ENCODE data around the gene ZNF497. TPM values are rescaled to one million over a fixed set of nuclear protein-coding genes. Genes with fewer than 3 reads are reported as not detected.
A peak's percentile ranks its signal among the peaks of the same experiment; 100 is the strongest.

Gene ZNF497
- total and polyA plus RNA-seq, 4 donors, result 0.60 to 4.4 (median 1.3) TPM

- TF ChIP-seq, protein P1, sequence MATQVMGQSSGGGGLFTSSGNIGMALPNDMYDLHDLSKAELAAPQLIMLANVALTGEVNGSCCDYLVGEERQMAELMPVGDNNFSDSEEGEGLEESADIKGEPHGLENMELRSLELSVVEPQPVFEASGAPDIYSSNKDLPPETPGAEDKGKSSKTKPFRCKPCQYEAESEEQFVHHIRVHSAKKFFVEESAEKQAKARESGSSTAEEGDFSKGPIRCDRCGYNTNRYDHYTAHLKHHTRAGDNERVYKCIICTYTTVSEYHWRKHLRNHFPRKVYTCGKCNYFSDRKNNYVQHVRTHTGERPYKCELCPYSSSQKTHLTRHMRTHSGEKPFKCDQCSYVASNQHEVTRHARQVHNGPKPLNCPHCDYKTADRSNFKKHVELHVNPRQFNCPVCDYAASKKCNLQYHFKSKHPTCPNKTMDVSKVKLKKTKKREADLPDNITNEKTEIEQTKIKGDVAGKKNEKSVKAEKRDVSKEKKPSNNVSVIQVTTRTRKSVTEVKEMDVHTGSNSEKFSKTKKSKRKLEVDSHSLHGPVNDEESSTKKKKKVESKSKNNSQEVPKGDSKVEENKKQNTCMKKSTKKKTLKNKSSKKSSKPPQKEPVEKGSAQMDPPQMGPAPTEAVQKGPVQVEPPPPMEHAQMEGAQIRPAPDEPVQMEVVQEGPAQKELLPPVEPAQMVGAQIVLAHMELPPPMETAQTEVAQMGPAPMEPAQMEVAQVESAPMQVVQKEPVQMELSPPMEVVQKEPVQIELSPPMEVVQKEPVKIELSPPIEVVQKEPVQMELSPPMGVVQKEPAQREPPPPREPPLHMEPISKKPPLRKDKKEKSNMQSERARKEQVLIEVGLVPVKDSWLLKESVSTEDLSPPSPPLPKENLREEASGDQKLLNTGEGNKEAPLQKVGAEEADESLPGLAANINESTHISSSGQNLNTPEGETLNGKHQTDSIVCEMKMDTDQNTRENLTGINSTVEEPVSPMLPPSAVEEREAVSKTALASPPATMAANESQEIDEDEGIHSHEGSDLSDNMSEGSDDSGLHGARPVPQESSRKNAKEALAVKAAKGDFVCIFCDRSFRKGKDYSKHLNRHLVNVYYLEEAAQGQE (IDR thresholded peaks at IDR 0.05), result no peak
- no peak for TF ChIP-seq RXRA (IDR thresholded peaks at IDR 0.05)
These were observed 35.0 kb upstream of the ZNF497 start (continued) for GRCh38 chr19:58397533-58398037.

- DNase-seq (ENCODE audit: low spot score), result no peak
- TF ChIP-seq, protein P2, sequence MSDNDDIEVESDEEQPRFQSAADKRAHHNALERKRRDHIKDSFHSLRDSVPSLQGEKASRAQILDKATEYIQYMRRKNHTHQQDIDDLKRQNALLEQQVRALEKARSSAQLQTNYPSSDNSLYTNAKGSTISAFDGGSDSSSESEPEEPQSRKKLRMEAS (IDR thresholded peaks at IDR 0.05), result no peak
- TF ChIP-seq ATF3 (IDR thresholded peaks at IDR 0.05) (no peak), CTCF (IDR thresholded peaks at IDR 0.05; ENCODE audit: low read depth, low read length, missing input control) (no peak), JUND (IDR thresholded peaks at IDR 0.05) (no peak), YY1 (IDR thresholded peaks at IDR 0.05) (no peak), NR2F2 (IDR thresholded peaks at IDR 0.05) (no peak), FOXA2 (IDR thresholded peaks at IDR 0.05) (no peak), HNF4A (conservative IDR thresholded peaks at IDR 0.05) (no peak), SP1 (IDR thresholded peaks at IDR 0.05) (no peak), RXRA (IDR thresholded peaks at IDR 0.05) (no peak), TAF1 (conservative IDR thresholded peaks at IDR 0.05) (no peak), FOXA1 (IDR thresholded peaks at IDR 0.05) (no peak), EGR1 (IDR thresholded peaks at IDR 0.05; ENCODE audit: low read depth in 2 of 2) (no peak), GABPA (IDR thresholded peaks at IDR 0.05 in 1 of 2, conservative IDR thresholded peaks at IDR 0.05 in 1 of 2) (no peak)
- TF ChIP-seq, protein P1 (IDR thresholded peaks at IDR 0.05), result no peak
- TF ChIP-seq, protein P3, sequence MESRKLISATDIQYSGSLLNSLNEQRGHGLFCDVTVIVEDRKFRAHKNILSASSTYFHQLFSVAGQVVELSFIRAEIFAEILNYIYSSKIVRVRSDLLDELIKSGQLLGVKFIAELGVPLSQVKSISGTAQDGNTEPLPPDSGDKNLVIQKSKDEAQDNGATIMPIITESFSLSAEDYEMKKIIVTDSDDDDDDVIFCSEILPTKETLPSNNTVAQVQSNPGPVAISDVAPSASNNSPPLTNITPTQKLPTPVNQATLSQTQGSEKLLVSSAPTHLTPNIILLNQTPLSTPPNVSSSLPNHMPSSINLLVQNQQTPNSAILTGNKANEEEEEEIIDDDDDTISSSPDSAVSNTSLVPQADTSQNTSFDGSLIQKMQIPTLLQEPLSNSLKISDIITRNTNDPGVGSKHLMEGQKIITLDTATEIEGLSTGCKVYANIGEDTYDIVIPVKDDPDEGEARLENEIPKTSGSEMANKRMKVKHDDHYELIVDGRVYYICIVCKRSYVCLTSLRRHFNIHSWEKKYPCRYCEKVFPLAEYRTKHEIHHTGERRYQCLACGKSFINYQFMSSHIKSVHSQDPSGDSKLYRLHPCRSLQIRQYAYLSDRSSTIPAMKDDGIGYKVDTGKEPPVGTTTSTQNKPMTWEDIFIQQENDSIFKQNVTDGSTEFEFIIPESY (IDR thresholded peaks at IDR 0.05), result no peak
- Histone ChIP-seq H3K4me1 (ENCODE audit: control insufficient read depth in 4 of 4, insufficient read depth in 4 of 4, low read length in 3 of 4) (peaks cover 4 to 18% (median 12%) of the 10 kb centered on the region in 4 donors), H3K27ac (ENCODE audit: low read depth in 1 of 2, low read length in 2 of 2) (no peak overlapping the region), H3K9me3 (ENCODE audit: control insufficient read depth in 4 of 4, low read length in 3 of 4) (no peaks in the 10 kb centered on the region), H3K27me3 (ENCODE audit: control insufficient read depth in 4 of 4, insufficient read depth in 4 of 4, low read length in 3 of 4) (peaks cover 0 to 5% (median 0%) of the 10 kb centered on the region in 4 donors), H3K9ac (ENCODE audit: low read depth in 1 of 2, low read length in 2 of 2) (no peak overlapping the region), H3K4me3 (ENCODE audit: low read depth in 1 of 3, low read length in 3 of 3) (peak overlapping the region in 1 of 3 donors; percentile 6), H3K36me3 (ENCODE audit: control insufficient read depth in 4 of 4, insufficient read depth in 3 of 4, low read depth in 1 of 4, low read length in 3 of 4) (peaks cover 17 to 30% (median 21%) of the 10 kb centered on the region in 4 donors)
- WGBS, result 34% methylated on average over 58 of the region's 58 CpGs
These were observed 34.4 kb upstream of the ZNF497 start for GRCh38 chr19:58396691-58397532.

Data from liver (tissue), 9 donors.